ENCODE measurements around the gene SMIM5.

GRCh38 chr17:75624714-75625345 lies 8.4 kb upstream of the SMIM5 start:
- TF ChIP-seq CREB1 (IDR thresholded peaks at IDR 0.05; ENCODE audit: low read depth) (no peak), ZBTB7A (IDR thresholded peaks at IDR 0.05; ENCODE audit: low read depth) (no peak), TCF12 (IDR thresholded peaks at IDR 0.05; ENCODE audit: low read depth) (no peak), REST (IDR thresholded peaks at IDR 0.05; ENCODE audit: low read depth) (no peak), MAX (IDR thresholded peaks at IDR 0.05) (no peak), YY1 (IDR thresholded peaks at IDR 0.05; ENCODE audit: low read depth) (no peak), RAD21 (IDR thresholded peaks at IDR 0.05; ENCODE audit: low read depth) (no peak), TAF1 (IDR thresholded peaks at IDR 0.05; ENCODE audit: low read depth) (no peak)

All from Ishikawa (cell line).